Stimulated activated CD4-positive, alpha-beta T cell treated with anti-CD3 and anti-CD28 coated beads, TNF-alpha, amount 100 ng/mL, for 4 hours (primary cell): ENCODE measurements around the gene THPO.

Experiments
- DNase-seq, 3 experiments: peaks; one replicate each; pipeline ENCODE4 v3.0.0-alpha.2; 2020; ENCODE audit warnings: low read depth in 3 of 3

THPO gene

DNA sequence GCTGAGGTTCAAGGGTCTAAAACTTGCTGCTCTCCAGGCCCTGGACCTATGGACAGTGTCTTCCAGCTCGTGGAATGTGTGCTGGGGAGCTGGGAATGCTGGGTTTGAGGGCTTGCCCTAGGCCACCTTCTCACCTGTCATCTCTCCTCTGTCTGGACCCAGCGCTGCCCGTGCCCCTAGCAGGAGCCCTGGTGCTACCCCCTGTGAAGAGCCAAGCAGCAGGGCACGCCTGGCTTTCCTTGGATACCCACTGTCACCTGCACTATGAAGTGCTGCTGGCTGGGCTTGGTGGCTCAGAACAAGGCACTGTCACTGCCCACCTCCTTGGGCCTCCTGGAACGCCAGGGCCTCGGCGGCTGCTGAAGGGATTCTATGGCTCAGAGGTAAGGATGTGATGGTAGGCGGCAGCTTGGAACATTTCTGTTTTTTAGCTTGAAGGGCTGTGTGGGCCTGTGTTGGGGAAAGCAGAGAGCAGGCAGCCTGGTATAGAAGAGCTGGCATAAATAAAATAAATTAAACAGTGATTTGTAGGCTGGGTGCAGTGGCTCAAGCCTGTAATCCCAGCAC, 6.9 kb upstream of the THPO start:
- no peak for DNase-seq

GRCh38 chr3:184384342-184384741, 6.3 kb upstream of the THPO start:
- no peak for DNase-seq

- DNase-seq = no peak
Observed at GRCh38 chr3:184383033-184383740, 5.2 kb upstream of the THPO start.

DNA sequence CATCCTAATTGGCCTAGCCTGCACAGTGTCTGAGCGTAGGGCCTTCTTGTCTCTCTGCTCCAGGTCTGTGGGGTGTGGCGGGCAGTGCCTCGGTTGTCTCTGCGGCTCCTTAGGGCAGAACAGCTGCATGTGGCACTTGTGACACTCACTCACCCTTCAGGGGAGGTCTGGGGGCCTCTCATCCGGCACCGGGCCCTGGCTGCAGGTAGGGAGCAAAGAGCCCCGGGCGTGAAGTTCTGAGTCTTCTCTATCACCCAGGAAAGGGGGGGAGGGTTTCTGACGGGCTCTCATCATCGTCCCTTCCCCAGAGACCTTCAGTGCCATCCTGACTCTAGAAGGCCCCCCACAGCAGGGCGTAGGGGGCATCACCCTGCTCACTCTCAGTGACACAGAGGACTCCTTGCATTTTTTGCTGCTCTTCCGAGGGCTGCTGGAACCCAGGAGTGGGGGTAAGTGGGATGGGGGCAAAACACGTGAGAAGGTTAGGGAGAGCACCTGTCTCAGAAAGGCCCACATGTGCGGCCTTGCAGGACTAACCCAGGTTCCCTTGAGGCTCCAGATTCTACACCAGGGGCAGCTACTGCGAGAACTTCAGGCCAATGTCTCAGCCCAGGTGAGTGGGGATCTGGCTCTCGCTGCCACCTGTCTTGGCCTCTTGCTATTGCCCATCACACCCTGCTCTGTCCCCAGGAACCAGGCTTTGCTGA, 4.5 kb upstream of the THPO start:
- no peak for DNase-seq

GRCh38 chr3:184381261-184382224, 3.5 kb upstream of the THPO start:
- DNase-seq = no peak

- no peak for DNase-seq
Observed at GRCh38 chr3:184380627-184381260, 2.7 kb upstream of the THPO start.

GRCh38 chr3:184380185-184380626, 2.2 kb upstream of the THPO start:
- DNase-seq = no peak

GRCh38 chr3:184379358-184380184, 1.6 kb upstream of the THPO start, which contains the start of gene CHRD:
TSS of gene CHRD (plus strand) at chr3:184380054. CDS start at chr3:184380319, 265 bp downstream.
- DNase-seq = no peak

GRCh38 chr3:184378651-184379357, 797 bp upstream of the THPO start:
- DNase-seq = no peak

- DNase-seq = no peak
Observed at GRCh38 chr3:184377374-184377773, 633 bp downstream of the THPO start.

DNA sequence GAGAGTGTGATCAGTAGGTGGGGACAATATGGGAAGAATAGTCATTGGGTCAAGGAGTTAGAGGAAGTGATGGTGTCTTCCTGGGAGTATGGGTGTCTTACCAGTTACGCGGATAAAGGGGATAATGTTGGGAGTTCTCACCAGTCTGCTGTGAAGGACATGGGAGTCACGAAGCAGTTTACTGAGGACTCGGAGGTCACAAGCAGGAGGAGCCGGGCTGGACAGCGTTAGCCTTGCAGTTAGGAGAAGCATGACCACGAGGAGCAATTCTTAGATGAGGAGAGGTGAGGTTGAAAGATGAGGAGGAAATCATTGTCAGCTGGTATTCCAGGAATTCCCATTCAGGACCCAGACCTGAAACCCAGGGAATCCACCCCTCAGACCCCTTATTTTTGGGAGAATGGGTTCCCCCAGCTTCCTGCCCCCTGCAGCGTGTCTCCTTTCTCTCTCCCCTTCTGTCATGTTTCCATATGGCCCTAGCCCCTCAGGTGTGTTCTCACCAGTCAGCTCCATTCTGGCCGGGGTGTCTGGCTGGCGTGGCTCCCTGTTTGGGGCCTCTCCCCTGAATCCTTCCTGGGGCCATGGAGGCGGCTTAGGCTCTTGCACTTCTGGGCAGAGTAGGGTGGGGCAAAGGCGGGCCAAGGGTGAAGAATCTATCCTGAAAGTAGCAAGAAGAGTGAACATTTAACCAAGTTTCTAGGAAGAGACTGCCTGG, 2.1 kb downstream of the THPO start:
- DNase-seq = no peak

DNA sequence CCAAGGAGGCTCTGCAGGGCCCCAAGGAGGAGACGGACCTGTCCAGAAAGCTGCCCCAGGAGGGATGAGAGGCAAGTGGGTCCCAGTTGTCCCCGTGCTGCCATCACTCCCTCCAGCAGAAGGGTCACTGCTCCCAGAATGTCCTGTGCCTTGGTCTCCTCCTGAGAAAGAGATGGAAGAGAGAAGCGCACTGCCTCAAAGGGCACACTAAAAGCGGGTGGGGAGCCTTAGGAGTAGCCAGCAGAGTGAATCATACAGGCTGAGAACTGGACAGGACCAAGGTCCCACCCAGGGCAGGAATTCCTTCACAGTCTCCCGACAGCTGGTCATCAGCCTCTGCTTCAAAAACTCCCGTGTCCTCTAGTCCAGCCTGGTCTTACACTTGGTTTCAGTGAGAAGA, 4.6 kb downstream of the THPO start:
- DNase-seq = no peak

DNA sequence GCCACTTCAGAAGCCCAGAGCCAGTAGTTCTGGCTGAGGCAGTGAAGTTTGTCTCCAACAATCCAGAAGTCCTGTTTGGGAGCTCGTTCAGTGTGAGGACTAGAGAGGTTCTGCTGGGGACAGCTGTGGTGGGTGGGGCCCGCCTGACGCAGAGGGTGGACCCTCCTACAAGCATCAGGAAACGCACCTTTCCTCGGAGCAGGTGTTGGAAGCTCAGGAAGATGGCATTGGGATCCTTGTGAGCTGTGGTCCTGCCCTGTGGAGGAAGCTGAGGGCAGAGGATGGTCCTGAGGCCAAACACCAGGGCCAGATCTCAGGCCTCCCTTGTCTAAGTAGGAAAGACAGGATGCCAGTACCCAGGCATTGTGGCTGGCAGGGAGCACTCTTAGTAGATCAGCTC, 5.1 kb downstream of the THPO start:
- DNase-seq = no peak

DNA sequence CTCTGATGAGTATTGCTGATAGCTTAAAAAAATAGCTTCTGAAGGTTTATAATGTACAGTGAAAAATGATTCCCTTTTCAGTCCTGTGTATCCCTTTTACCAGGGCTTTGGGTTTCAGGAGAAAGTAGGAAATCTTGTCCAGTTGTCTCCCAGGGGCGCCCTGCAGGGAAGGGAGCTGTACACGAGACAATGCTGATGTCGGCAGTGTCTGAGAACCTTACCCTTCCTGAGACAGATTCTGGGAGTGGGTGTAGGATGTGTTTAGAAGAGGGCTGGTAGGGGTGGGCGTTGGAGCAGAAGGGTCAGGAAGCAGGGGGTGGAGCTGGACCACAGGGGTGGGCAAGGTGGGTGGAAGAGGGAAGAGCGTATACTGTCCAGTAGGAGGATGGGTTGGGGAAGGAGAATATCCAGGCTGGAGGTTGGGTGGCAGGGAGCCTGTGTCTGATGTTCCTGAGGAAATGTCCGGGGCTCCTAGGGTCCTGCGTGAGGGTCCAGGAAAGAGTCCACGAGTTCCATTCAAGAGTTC, 5.6 kb downstream of the THPO start:
- DNase-seq = no peak

DNA sequence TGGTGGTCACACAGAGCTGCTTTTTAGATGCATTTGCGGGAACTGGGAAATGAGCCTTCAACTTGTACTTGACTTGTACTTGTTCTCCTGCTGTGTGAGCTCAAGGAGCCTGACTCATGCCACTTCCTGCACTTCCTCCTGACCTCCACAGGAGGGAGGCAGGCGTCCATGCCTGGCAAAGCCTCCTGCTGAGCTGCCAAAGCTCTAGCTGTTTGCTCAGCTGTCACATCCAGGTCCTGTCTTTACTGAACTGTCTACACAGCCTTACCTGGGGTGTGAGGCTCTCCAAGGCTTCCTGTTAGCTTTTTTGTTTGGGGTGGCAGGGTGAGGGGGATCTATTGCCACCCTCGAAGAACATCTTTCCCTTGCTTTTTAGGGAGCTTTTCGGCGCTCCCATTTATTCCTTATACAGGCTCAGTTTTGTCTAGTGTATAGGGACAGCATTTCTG, 6.4 kb downstream of the THPO start:
- peak in 2 of 3 experiments; percentile 39 to 42 for DNase-seq

DNA sequence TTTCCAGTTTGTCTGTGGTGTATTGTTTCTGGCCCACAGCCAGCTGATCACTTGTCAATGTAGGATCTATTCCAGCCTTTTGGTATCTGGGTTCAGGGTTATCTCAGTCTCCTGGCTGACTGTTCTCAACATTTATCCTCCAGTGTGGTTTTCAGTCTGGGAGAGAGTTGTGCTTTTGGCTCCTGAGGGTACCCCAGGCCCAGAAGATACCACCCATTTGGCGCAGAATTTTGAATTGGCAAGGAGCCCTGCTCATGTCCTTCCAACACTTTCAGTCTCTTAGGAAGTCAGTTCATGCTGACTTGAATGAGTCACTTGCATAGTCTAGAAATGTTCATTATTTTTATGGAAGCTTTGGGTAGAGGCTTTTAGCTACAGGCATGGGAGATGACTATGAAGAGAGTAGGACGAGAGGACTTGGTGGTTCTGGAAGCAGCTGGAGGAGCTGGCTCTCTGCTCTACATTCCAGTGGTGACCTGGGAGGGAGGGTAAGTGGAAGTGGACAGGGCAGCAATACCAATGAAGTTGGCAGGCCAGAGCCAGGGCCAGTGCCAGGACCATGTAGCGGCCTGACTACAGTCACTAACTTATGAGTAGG, 9.3 kb downstream of the THPO start:
- no peak for DNase-seq

DNA sequence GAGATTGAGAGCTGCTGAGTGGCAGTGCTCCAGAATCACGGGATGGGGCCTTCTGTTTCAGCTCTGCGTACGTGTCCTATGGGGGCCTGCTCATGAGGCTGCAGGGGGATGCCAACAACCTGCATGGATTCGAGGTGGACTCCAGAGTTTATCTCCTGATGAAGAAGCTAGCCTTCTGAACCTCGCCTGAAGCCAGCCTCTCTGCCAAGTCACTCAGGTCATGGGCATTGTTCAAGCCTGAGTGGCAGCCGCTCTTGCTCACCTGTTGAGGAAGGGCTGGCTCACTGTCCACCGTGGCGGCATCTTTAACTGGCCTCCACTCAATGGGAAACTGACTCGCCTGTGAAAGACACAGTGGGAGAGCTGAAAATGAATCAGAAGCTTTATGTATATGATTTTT, 9.9 kb downstream of the THPO start:
- DNase-seq = no peak

DNA sequence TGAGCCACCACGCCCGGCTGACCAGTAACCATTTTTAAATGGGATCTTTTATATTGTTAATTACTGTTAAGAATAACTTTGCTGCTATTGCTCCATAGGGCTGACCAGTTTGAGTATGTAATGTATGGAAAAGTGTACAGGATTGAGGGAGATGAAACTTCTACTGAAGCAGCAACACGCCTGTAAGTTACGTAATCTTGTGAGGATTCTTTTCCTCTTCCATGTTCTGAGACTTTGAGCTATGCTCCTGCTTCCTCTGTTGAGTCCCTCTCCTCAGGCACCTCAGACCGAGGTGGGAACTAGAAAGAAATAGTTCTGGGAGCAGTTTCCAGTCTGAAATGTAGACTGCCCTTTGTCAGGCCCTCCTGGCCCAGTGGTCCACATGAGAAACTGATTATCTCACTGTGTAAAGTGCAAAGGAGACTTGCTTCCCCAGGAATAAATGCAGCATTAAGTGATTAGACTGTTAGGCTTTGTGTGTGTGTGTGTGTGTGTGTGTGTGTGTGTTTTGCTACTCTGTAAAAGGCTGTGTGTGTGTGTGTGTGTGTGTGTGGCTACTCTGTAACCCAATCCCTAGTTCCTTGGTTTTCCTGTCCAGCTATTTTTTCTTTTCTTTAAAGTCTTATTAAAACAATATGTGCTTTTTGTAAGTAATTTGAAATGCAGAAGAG, 11.3 kb downstream of the THPO start:
- DNase-seq = no peak
